Measurements from ENCODE around the gene PAK5.

DNA sequence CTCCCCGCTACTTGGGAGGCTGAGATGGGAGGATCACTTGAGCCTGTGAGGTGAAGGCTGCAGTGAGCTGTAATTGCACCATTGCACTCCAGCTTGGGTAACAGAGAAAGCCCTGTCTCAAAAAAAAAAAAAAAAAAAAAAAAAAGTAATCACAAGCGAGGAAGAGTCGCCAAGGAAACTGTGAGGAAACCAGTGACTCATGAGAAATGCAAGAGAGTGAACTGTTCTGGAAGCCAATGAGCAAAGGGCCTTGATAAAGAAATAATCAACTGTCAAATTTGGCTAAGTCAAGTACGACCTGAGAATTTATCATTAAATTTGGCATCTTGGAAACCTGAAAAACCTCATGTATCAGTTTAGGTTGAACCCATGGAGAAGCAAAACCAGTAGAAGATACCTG is 340.6 kb downstream of the PAK5 start:
- TF ChIP-seq, protein P1, sequence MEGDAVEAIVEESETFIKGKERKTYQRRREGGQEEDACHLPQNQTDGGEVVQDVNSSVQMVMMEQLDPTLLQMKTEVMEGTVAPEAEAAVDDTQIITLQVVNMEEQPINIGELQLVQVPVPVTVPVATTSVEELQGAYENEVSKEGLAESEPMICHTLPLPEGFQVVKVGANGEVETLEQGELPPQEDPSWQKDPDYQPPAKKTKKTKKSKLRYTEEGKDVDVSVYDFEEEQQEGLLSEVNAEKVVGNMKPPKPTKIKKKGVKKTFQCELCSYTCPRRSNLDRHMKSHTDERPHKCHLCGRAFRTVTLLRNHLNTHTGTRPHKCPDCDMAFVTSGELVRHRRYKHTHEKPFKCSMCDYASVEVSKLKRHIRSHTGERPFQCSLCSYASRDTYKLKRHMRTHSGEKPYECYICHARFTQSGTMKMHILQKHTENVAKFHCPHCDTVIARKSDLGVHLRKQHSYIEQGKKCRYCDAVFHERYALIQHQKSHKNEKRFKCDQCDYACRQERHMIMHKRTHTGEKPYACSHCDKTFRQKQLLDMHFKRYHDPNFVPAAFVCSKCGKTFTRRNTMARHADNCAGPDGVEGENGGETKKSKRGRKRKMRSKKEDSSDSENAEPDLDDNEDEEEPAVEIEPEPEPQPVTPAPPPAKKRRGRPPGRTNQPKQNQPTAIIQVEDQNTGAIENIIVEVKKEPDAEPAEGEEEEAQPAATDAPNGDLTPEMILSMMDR (IDR thresholded peaks at IDR 0.05) = no peak
- TF ChIP-seq POLR2A (IDR thresholded peaks at IDR 0.05) = no peak

All from Peyer's patch (tissue), 4 donors.